ENCODE measurements around the gene JKAMP.

- TF ChIP-seq SUZ12 (IDR thresholded peaks at IDR 0.05; ENCODE audit: extremely low read depth, insufficient read depth, insufficient read length), result no peak
- no peak for TF ChIP-seq ZNF274 (IDR thresholded peaks at IDR 0.05; ENCODE audit: low read depth, low read length)
- TF ChIP-seq YY1 (IDR thresholded peaks at IDR 0.05; ENCODE audit: insufficient read depth, insufficient read length), result no peak
Measured at GRCh38 chr14:59543873-59544272, 59.6 kb downstream of the JKAMP start.

Data from NT2/D1 (cell line).